Measurements from ENCODE around the gene ASPM.
"Not testable (repeated sequence)": the region's sequence is repeated elsewhere in the genome, so short reads cannot be mapped to it uniquely, and the experiment has no call there.

ASPM gene

GRCh38 chr1:197144570-197145325, 1.7 kb downstream of the ASPM start:
- DNase-seq: peak; percentile 3 to 18

DNA sequence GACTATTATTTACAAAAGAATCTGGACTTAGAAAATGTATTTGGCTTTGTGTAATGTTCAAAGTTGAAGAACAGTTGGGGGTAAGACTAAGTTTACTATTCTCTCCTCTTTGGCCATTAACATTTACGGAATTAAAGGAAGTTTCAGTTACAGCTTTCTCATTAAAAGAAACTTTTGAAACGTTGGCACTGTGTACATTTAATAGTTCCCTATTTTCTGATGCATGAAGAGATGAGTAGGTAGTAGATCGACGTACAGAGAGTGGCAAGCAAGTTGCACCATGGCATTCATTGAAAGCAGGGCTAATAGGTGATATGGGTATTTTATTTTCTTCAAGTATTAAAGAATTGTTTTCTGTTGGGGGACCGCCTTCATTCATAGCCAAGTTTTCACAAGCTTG, 3.2 kb downstream of the ASPM start:
- no peak for DNase-seq

GRCh38 chr1:197141575-197141974, 4.9 kb downstream of the ASPM start:
- DNase-seq: no peak

DNA sequence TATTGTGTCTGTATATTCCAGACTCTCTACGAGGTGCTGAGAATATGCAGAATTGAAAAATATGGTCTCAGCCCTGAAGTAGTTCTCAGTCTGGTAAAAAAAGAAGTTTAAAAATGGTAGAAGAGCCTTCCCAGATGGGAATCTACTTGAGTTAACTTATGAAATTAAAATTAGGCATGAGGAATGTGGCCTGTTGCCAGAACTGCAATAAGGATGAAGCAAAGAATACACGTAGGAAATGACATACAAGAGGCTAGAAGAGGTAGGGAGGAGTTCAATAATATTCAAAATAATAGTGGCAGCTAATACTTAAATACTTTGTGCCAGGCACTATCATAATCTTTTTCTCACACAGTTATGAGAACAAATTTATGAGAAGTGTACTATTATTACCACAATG, 6.3 kb downstream of the ASPM start:
- DNase-seq: no peak

DNA sequence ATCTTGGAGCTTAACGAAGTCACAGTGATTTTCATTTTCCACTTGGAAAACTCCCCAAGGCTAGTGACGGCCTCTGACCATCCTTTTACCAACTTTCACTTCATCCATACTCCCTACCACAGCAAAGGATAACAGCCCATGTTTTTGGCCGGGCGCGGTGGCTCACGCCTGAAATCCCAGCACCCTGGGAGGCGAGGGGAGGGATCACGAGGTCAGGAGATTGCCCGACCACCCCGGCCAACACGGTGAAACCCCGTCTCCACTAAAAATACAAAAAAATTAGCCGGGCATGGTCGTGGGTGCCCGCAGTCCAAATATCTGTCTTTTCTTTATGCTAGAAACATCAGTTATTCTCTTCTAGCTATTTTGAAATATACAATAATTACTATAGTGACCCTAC, 7.3 kb downstream of the ASPM start:
- DNase-seq: no peak

DNA sequence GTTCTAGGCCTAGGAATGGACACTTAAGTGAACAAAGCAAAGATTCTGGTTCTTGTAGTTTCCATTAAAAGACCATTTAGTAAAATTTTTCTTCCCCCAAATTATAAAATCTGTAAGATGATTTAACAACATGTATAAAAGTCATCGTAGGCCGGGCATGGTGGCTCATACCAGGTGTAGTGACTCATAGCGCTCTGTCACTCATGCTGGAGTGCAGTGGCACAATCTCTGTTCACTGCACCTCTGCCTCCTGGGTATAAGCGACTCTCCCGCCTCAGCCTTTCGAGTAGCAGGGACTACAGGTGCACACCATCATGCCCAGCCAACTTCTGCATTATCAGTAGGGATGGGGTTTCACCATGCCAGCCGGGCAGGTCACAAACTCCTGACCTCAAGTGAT, 9.1 kb downstream of the ASPM start:
- no peak for DNase-seq

- no peak for DNase-seq
These were observed 15.7 kb downstream of the ASPM start for GRCh38 chr1:197130677-197131304.

DNA sequence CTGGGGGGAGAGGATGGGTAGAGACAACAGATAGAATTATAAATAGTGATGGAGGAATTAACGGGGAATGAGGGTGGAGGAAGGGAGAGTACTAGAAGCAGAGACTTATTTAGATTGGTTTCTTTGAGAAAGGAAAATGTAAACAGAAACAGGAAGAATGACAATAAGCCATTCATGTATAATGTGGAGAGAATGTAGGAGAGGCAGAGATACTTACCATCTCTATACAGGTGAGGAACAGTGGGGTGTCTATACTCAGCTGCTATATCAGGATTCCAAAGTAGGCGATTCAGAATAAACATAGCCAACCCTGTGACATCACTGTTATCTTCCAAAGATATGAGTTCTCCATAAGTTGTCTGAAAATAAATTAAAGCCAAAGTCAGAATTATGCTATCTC, 16.8 kb downstream of the ASPM start:
- DNase-seq: no peak

GRCh38 chr1:197127246-197127912, 19.1 kb downstream of the ASPM start:
- DNase-seq: no peak

DNA sequence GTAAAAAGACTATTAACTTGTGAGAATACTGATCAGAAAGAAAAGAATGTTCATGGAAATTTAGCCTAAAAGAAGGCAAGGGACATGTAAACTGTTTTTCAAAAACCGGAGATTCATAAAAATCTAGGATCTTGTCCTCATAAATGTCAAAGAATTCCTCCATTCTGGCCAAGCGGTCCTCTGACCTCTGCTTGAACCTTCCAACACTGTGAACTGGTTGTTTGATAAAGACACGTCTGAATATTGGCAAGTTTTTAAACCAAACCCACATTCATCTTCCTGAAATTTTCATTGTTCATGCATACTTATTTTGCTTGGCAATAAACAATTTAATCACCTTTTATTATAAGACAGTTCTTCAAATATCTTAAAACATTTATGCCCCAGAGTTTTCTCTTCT, 19.8 kb downstream of the ASPM start:
- DNase-seq: no peak

DNA sequence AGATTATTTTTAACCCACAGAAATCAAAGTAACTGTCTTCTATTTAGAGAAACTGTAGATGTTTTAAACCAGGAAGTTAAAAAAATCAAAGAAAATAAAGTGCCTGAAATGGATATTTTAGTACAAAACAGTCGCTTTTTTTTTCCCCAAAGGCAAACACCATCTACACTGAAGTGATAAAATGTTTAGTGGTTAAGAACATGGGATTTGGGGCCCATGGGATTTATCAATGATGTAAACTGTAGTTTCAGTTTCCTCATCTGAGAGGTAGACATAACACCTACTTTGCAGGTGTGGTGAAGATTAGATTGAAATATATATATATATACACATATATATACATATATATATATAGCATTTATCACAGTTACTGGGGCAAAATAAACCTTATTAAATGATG, 22.1 kb downstream of the ASPM start:
- DNase-seq: no peak

GRCh38 chr1:197116156-197116555, 30.3 kb downstream of the ASPM start:
- no peak for DNase-seq

- no peak for DNase-seq
These were observed 39.6 kb downstream of the ASPM start for GRCh38 chr1:197106869-197107268.

GRCh38 chr1:197103300-197103699, 43.2 kb downstream of the ASPM start:
- no peak for DNase-seq

DNA sequence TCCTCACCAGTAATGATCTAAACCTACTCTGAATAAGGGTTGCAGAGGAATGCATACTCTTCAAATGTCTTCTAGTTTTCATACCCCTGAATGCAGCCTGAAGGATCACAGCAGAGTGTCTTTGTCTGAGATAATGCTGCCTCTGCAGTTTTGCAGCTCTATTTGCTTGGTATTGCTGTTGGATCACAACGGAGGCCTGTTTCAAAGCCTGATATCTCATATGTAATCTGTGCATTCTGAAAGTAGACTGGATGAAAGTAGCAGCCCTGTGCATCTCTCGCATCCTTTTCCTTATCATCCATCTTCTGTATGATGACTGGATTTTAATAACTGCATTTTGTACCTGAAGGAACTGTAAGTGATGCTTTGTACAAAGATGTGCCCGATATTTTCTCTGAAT, 44.5 kb downstream of the ASPM start:
- no peak for DNase-seq

DNA sequence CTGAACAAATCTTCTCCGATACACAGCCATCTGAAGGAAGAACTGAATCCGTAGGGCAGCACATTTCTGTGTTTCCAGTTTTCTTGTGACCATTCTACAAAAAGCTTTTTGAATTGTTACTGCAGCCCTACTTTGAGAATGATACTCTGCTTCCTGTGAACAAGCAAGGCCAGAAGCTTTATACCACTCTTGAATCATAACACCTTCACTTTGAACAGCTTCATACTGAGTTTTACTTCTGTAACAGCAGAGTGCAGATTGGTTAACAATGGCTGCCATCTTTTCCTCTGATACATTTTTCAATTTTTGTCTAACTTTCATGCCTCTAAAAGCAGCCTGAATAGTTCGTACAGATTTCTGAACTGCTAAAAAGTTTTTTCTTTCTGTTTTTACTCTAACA, 45.8 kb downstream of the ASPM start:
- no peak for DNase-seq

GRCh38 chr1:197099444-197099843, 47.0 kb downstream of the ASPM start:
- DNase-seq: no peak

- not testable (repeated sequence) for DNase-seq
These were observed 49.5 kb downstream of the ASPM start for GRCh38 chr1:197096971-197097370.

- DNase-seq: no peak
These were observed 50.3 kb downstream of the ASPM start for GRCh38 chr1:197096137-197096536.

GRCh38 chr1:197093226-197093885, 53.1 kb downstream of the ASPM start:
- DNase-seq: no peak

- no peak for DNase-seq
These were observed 53.9 kb downstream of the ASPM start for GRCh38 chr1:197092491-197093023.

DNA sequence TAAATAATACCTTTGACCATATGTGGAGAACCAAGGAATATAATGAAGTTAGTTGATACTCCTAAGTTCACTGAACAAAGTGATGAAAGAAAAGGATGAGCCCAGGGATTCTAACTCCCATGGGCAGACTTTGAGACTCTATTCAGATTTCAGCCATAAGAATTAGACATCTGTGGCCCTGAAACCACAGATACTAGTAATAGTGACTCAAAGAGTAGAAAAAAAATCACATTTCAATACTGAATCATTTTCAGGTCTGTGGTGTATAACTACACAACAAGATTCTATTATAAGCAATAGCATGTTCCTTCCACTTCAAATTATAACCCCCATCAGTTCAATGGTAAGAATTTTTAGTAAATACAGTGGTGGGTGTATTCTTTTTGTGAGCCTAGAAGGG, 63.0 kb downstream of the ASPM start:
- no peak for DNase-seq

GRCh38 chr1:197081117-197081753, 65.2 kb downstream of the ASPM start:
- DNase-seq: no peak

Measured in activated CD4-positive, alpha-beta T cell treated with anti-CD3 and anti-CD28 coated beads, Interleukin-2, amount 50 U/mL, for 48 hours (primary cell).